ENCODE data around the gene CALN1.
A peak's percentile ranks its signal among the peaks of the same experiment; 100 is the strongest.
"Not testable (repeated sequence)": the region's sequence is repeated elsewhere in the genome, so short reads cannot be mapped to it uniquely, and the experiment has no call there.

Gene CALN1

DNA sequence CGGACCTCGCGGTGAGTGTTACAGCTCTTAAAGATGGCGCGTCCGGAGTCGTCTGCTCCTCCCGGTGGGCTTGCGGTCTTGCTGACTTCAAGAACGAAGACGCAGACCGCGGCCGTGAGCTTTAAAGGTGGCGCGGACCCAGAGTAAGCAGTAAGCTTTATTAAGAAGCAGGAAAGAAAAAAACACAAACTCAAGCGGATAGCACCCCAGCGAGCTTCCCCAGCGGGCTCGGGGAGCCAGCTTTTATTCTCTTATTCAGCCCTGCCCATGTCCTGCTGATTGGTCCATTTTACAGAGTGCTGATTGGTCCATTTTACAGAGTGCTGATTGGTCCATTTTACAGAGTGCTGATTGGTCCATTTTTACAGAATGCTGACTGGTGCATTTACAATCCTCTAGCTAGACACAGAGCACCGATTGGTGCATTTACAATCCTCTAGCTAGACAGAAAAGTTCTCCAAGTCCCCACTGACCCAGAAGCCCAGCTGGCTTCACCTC is at the start of gene CALN1:
CALN1 (minus strand) TSS at position 218 of the 498 bp plus-strand sequence.
- not testable (repeated sequence) for H3K36me3 Mint-ChIP-seq; DNase-seq (ENCODE audit: low spot score in 2 of 2); H3K4me3 Mint-ChIP-seq; H3K27ac Mint-ChIP-seq; ATAC-seq; H3K9me3 Mint-ChIP-seq; H3K4me1 Mint-ChIP-seq

GRCh38 chr7:72453471-72453870 is 41.3 kb upstream of the CALN1 start:
- no peak for DNase-seq (ENCODE audit: low spot score in 2 of 2)
- Mint-ChIP-seq H3K9me3 (no peaks in the 10 kb centered on the region), H3K4me3 (no peak overlapping the region), H3K36me3 (no peaks in the 10 kb centered on the region), H3K27ac (no peak overlapping the region), H3K4me1 (no peaks in the 10 kb centered on the region)
- no peak for ATAC-seq

- ATAC-seq (peak; percentile 44), DNase-seq (ENCODE audit: low spot score in 2 of 2) (no peak)
- no peak overlapping the region for H3K27ac Mint-ChIP-seq
- H3K9me3 Mint-ChIP-seq = no peaks in the 10 kb centered on the region
- no peak overlapping the region for H3K4me3 Mint-ChIP-seq
- no peaks in the 10 kb centered on the region for H3K36me3 Mint-ChIP-seq
- H3K4me1 Mint-ChIP-seq = no peaks in the 10 kb centered on the region
These were observed 35.5 kb upstream of the CALN1 start for GRCh38 chr7:72447465-72448204.

DNA sequence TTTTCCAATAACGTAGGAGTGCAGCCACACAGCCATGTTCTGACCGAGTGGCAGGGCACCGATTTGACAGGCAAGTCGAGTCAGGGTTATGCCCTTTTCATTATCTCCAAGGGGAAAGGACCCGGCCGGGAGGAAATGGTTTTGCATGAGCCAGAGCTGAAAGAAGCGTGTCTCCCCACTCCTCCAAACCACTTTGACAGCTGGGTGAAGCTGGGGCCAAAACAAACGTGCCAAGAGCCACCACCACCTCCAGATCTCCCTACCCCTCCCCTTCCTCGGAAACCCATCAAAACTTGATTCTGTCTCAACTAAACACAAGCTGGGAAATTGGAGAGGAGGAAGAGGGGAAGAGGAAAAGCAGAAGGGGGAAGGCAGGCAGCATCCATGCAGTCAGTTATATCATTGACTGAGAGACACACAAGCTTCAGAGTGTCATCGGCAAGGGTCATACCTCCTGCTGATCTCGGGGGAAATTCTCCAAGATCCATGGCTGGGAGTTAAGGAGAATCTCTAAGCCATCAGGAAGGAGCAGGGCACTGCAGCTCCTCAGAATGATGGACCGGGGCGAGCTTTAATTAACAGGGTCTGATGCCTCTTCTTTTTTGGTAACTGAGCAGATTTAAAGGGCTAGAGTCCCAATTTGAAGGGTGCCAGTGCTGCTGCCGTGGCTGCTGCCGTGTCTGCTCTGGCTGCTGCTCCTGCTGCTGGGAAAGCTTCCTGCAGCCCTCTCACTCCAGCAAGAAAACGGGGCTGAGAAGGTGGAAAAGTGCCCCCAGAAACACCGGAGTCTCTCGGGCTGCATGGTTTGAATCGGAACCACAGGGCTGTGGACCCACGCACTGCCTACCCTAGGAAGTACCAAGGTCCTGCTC is 34.7 kb upstream of the CALN1 start:
- H3K9me3 Mint-ChIP-seq = peaks cover 3% of the 10 kb centered on the region
- no peak for DNase-seq (ENCODE audit: low spot score in 2 of 2)
- no peak overlapping the region for H3K4me3 Mint-ChIP-seq
- no peaks in the 10 kb centered on the region for H3K4me1 Mint-ChIP-seq
- H3K36me3 Mint-ChIP-seq = no peaks in the 10 kb centered on the region
- H3K27ac Mint-ChIP-seq = no peak overlapping the region
- no peak for ATAC-seq

DNA sequence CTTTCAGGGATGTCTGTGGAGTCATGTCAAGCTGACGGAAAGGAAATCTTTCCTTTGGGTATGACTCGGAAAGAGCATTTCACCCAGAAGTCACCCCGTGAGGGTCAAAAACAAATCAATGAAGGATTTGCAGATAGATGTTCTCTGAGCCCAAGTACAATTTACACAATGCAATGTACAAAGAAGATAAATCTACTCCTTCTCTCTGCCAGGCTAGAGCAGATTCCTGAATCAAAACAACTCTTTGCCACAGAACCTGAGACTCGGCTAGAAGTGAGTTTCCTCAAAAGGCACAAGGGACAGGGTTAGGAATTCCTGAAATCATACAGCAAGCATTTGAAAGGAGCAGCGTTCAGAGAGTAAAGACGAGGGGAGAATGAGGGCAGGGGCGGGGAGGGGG is 34.0 kb upstream of the CALN1 start:
- Mint-ChIP-seq H3K9me3 (peaks cover 4% of the 10 kb centered on the region), H3K4me1 (no peaks in the 10 kb centered on the region), H3K4me3 (no peak overlapping the region), H3K36me3 (no peaks in the 10 kb centered on the region), H3K27ac (no peak overlapping the region)
- ATAC-seq = no peak
- DNase-seq (ENCODE audit: low spot score in 2 of 2) = no peak

GRCh38 chr7:72445580-72445979 is 33.4 kb upstream of the CALN1 start:
- Mint-ChIP-seq H3K4me3 (no peak overlapping the region), H3K27ac (no peak overlapping the region), H3K4me1 (no peaks in the 10 kb centered on the region), H3K9me3 (peaks cover 4% of the 10 kb centered on the region), H3K36me3 (no peaks in the 10 kb centered on the region)
- ATAC-seq (no peak), DNase-seq (ENCODE audit: low spot score in 2 of 2) (no peak)

DNA sequence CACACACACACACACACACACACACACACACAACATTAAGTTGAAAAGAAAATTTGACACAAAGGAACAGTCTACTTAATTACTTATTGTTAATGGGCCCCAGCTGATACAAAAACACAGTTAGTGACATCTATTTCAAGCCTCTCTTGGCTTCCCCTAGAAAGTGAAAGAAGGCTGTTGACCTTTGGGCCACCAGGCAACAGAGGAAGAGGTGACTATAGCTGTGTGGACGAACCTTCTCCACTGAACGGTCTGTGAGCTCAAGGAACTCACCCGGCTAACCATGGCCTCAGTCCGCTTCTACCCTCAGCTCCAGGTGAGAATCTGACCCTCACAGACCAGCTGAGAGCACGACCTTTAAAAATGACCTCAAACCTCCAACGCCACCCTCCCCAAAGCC is 32.9 kb upstream of the CALN1 start:
- Mint-ChIP-seq H3K9me3 (peaks cover 4% of the 10 kb centered on the region), H3K4me3 (no peak overlapping the region), H3K36me3 (no peaks in the 10 kb centered on the region), H3K4me1 (no peaks in the 10 kb centered on the region), H3K27ac (no peak overlapping the region)
- DNase-seq (ENCODE audit: low spot score in 2 of 2) (no peak), ATAC-seq (no peak)

GRCh38 chr7:72444026-72444776 is 32.1 kb upstream of the CALN1 start:
- H3K36me3 Mint-ChIP-seq = no peaks in the 10 kb centered on the region
- peaks cover 4% of the 10 kb centered on the region for H3K9me3 Mint-ChIP-seq
- ATAC-seq = no peak
- H3K4me3 Mint-ChIP-seq = no peak overlapping the region
- no peak overlapping the region for H3K27ac Mint-ChIP-seq
- no peaks in the 10 kb centered on the region for H3K4me1 Mint-ChIP-seq
- DNase-seq (ENCODE audit: low spot score in 2 of 2) = no peak

- Mint-ChIP-seq H3K4me1 (no peaks in the 10 kb centered on the region), H3K9me3 (peaks cover 9% of the 10 kb centered on the region), H3K27ac (no peak overlapping the region), H3K4me3 (no peak overlapping the region), H3K36me3 (no peaks in the 10 kb centered on the region)
- ATAC-seq = no peak
- DNase-seq (ENCODE audit: low spot score in 2 of 2) = no peak
These were observed 29.7 kb upstream of the CALN1 start for GRCh38 chr7:72441791-72442190.

DNA sequence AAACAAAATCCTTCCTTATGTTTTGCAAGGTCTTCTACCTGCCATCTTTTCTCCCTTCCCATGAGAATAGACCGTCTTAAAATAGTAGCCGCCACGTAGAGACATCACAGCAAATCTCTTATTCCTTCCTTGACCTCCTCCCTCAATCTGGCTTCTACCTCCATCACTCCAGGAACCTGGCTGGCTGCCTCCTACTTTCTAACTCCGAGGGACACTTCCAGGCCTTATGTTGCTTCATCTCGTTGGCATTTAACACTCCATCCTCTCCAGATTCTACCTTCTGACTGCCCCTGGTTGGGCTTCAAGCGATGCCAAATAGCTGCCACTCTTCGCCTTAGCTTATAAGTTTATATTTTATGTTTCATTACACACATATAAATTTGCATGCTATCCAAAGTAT is 26.4 kb upstream of the CALN1 start:
- no peak for DNase-seq (ENCODE audit: low spot score in 2 of 2)
- Mint-ChIP-seq H3K36me3 (no peaks in the 10 kb centered on the region), H3K9me3 (peaks cover 9% of the 10 kb centered on the region), H3K4me1 (no peaks in the 10 kb centered on the region), H3K27ac (no peak overlapping the region), H3K4me3 (no peak overlapping the region)
- no peak for ATAC-seq

GRCh38 chr7:72437610-72438009 is 25.5 kb upstream of the CALN1 start:
- ATAC-seq = no peak
- Mint-ChIP-seq H3K36me3 (no peaks in the 10 kb centered on the region), H3K4me3 (no peak overlapping the region), H3K9me3 (peaks cover 9% of the 10 kb centered on the region), H3K4me1 (no peaks in the 10 kb centered on the region), H3K27ac (no peak overlapping the region)
- DNase-seq (ENCODE audit: low spot score in 2 of 2) = no peak

GRCh38 chr7:72437061-72437585 is 25.0 kb upstream of the CALN1 start:
- Mint-ChIP-seq H3K4me3 (no peak overlapping the region), H3K36me3 (no peaks in the 10 kb centered on the region), H3K4me1 (no peaks in the 10 kb centered on the region), H3K9me3 (peaks cover 8% of the 10 kb centered on the region), H3K27ac (no peak overlapping the region)
- ATAC-seq = no peak
- no peak for DNase-seq (ENCODE audit: low spot score in 2 of 2)

DNA sequence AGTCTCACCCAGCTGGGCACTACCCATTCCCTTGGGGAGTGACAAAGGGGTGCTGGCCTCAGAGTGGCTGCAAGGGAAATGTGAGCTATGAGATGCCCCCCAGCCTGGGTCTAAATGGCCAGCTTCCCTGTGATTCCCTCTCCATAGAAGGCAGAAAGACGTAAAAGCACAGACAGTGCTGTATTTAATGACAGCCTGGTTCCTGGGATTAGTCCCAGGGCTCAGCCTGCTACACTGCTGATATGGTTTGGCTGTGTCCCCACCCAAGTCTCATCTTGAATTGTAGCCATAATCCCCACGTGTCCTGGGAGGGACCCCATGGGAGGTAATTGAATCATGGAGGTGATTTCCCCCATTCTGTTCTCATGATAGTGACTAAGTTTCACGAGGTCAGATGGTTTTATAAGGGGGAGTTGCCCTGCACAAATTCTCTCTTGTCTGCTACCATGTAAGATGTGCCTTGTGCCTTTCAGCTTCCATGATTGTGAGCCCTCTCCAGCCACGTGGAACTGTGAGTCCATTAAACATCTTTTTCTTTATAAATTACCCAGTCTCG is 23.9 kb upstream of the CALN1 start:
- no peak for DNase-seq (ENCODE audit: low spot score in 2 of 2)
- no peaks in the 10 kb centered on the region for H3K36me3 Mint-ChIP-seq
- no peak overlapping the region for H3K4me3 Mint-ChIP-seq
- H3K27ac Mint-ChIP-seq = no peak overlapping the region
- peaks cover 4% of the 10 kb centered on the region for H3K9me3 Mint-ChIP-seq
- ATAC-seq = no peak
- no peaks in the 10 kb centered on the region for H3K4me1 Mint-ChIP-seq

DNA sequence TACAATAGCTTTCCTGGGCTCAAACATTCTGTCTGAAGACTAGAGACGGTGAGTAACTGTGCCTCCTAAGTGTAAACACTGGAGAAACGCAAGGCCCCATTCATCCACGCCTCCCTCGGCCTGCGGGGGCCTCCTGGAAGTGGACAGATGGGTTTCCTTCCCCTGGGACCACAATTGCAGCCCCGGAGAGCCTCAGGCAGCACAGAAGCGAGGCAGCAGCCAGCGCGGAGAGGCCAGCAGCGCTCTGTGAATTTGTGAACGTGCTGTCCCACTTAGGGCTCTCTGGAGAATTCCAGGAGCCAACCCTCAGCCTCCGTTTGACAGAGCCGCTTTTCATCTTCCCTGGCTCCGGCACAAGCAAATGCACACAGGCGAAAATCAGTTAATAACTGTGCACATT is 23.2 kb upstream of the CALN1 start:
- no peak for DNase-seq (ENCODE audit: low spot score in 2 of 2)
- Mint-ChIP-seq H3K4me3 (no peak overlapping the region), H3K4me1 (no peaks in the 10 kb centered on the region), H3K9me3 (peaks cover 4% of the 10 kb centered on the region), H3K36me3 (no peaks in the 10 kb centered on the region), H3K27ac (no peak overlapping the region)
- ATAC-seq = no peak

DNA sequence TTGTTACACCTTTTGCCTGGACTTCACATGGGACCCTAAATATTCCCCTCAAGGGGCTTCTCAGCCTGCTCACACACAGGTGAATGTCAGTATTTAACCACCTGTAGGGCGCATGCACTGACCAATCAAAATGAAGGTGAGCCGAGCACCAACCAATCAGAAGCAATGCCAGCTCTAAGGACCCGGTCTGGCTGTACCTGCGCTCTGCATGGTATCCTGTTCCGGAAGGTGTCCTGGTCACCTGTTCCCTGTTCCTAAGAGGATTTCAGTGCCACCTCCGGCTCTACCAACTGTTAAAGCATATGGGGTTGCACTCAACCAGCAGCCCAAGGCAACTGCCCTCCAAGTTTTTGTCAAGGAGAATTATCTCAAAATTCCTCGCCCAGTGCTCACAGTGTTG is 18.4 kb upstream of the CALN1 start:
- no peaks in the 10 kb centered on the region for H3K36me3 Mint-ChIP-seq
- H3K4me3 Mint-ChIP-seq = no peak overlapping the region
- H3K27ac Mint-ChIP-seq = no peak overlapping the region
- ATAC-seq = no peak
- no peaks in the 10 kb centered on the region for H3K4me1 Mint-ChIP-seq
- no peak for DNase-seq (ENCODE audit: low spot score in 2 of 2)
- H3K9me3 Mint-ChIP-seq = peaks cover 3% of the 10 kb centered on the region

Data from stimulated activated effector memory CD8-positive, alpha-beta T cell treated with anti-CD3 and anti-CD28 coated beads, Interleukin-12 subunit alpha, Interleukin-12 subunit beta, amount 100 ng/mL, for 72 hours (primary cell).